Adrenal gland (tissue), 5 donors: ENCODE measurements around the gene TEAD3.

Source experiments
- CTCF ChIP-seq, 6 experiments: fragments of 450-650 bp in 4 of 6; fragments of 200-600 bp in 2 of 6; sonication (generic) in 1 of 6; IDR thresholded peaks; 1 replicate in 5 of 6; 2 replicates in 1 of 6; pipeline versions ENCODE4 v1.5.1 to v1.8.0; 2016 to 2021; ENCODE audit warnings: antibody characterized with exemption in 6 of 6, mild to moderate bottlenecking in 2 of 6, moderate library complexity in 1 of 6
- POLR2A ChIP-seq, 2 donors: fragments of 450-650 bp; IDR thresholded peaks; one replicate each; pipeline ENCODE4 v1.6.1; 2017; ENCODE audit warnings: antibody characterized with exemption in 2 of 2, mild to moderate bottlenecking in 2 of 2, moderate library complexity in 1 of 2
- donor health status: DM: no; HTN: no; CAD: no.

GRCh38 chr6:35489995-35490791 is 6.7 kb downstream of the TEAD3 start:
- TF ChIP-seq CTCF (IDR thresholded peaks at IDR 0.05): no peak
- TF ChIP-seq POLR2A (IDR thresholded peaks at IDR 0.05): no peak
